B cell (primary cell): Measurements from ENCODE around the gene SLC30A2. TPM values are rescaled to one million over a fixed set of nuclear protein-coding genes. Genes with fewer than 3 reads are reported as not detected.

ENCODE experiments used
- ATAC-seq: fragments of 200-7000 bp; cut with Tn5 transposase; one replicate; pipeline ENCODE4 v1.10.0; 2021; ENCODE audit warnings: low read depth, mild to moderate bottlenecking, moderate number of reproducible peaks, moderate library complexity
- CTCF ChIA-PET: fragments of 350-600 bp; sonication (Branson Sonifier 250); formaldehyde crosslinking; loops from one replicate; lab custom pipeline; 2021; ENCODE audit warnings: antibody characterized with exemption, inconsistent platforms; lab: Charles Lee
- POLR2A ChIA-PET: fragments of 350-600 bp; sonication (Branson Sonifier 250); formaldehyde crosslinking; loops from one replicate; lab custom pipeline; 2021; ENCODE audit warnings: antibody characterized with exemption; lab: Charles Lee
- DNase-seq: peaks from one replicate; pipeline ENCODE4 v3.0.0; 2013
- H2AFZ ChIP-seq: 2 replicates; pipeline ENCODE4 v1.6.1; 2012; ENCODE audit warnings: mild to moderate bottlenecking, low read depth, low read length; ENCODE audit not compliant: insufficient read depth, poor library complexity, severe bottlenecking
- H3K27ac ChIP-seq, 2 donors: 1 replicate in 1 of 2; 2 replicates in 1 of 2; pipeline ENCODE4 v1.5.1; 2012 to 2013; ENCODE audit warnings: low read length in 2 of 2, mild to moderate bottlenecking in 2 of 2, moderate library complexity in 1 of 2
- H3K27me3 ChIP-seq, 4 experiments: fragments of 200-600 bp in 1 of 4; sonication (generic) in 1 of 4; replicated peaks in 1 of 4; 1 replicate in 2 of 4; 2 replicates in 2 of 4; pipeline versions ENCODE4 v1.6.1 to v1.7.0; 2013 to 2016; ENCODE audit warnings: low read length in 3 of 4, mild to moderate bottlenecking in 2 of 4, mixed read lengths in 1 of 4, moderate library complexity in 1 of 4; ENCODE audit not compliant: insufficient read depth in 4 of 4, control insufficient read depth in 3 of 4; ENCODE audit errors: control extremely low read depth in 1 of 4
- H3K36me3 ChIP-seq, 2 experiments: replicated peaks in 1 of 2; 1 replicate in 1 of 2; 2 replicates in 1 of 2; pipeline versions ENCODE4 v1.6.1 to v1.7.1; 2013; ENCODE audit warnings: low read length in 1 of 2; ENCODE audit not compliant: insufficient read depth in 2 of 2, control insufficient read depth in 1 of 2; ENCODE audit errors: control extremely low read depth in 1 of 2, extremely low read depth in 1 of 2
- H3K4me1 ChIP-seq, 2 donors: fragments of 200-600 bp in 1 of 2; sonication (generic) in 1 of 2; 1 replicate in 1 of 2; 2 replicates in 1 of 2; pipeline versions ENCODE4 v1.5.1 to v1.6.1; 2013 to 2017; ENCODE audit warnings: low read length in 2 of 2; ENCODE audit not compliant: control insufficient read depth in 2 of 2, insufficient read depth in 2 of 2
- H3K4me2 ChIP-seq: replicated peaks from 2 replicates; pipeline ENCODE3; 2012; ENCODE audit warnings: mild to moderate bottlenecking, low read depth, low read length; ENCODE audit not compliant: poor library complexity, severe bottlenecking
- H3K4me3 ChIP-seq, 5 experiments: fragments of 200-600 bp in 1 of 5; sonication (generic) in 1 of 5; 1 replicate in 3 of 5; 2 replicates in 2 of 5; pipeline versions ENCODE4 v1.5.1 to v1.7.0; 2011 to 2016; ENCODE audit warnings: low read length in 4 of 5, mild to moderate bottlenecking in 4 of 5, low read depth in 2 of 5, control low read depth in 1 of 5, moderate library complexity in 1 of 5; ENCODE audit not compliant: insufficient read depth in 1 of 5; ENCODE audit errors: control extremely low read depth in 1 of 5, extremely low read depth in 1 of 5
- H3K79me2 ChIP-seq: fragments of 200-600 bp; sonication (generic); one replicate; pipeline ENCODE4 v1.6.0; 2016; ENCODE audit warnings: low read length; ENCODE audit not compliant: control insufficient read depth, insufficient read depth
- H3K9ac ChIP-seq: fragments of 200-600 bp; sonication (generic); 2 replicates; pipeline ENCODE4 v1.6.1; 2017; ENCODE audit warnings: mild to moderate bottlenecking, low read length, moderate library complexity
- H3K9me3 ChIP-seq, 3 donors: one replicate each; pipeline versions ENCODE4 v1.6.1 to v1.7.1; 2013; ENCODE audit warnings: low read length in 2 of 3; ENCODE audit not compliant: control insufficient read depth in 2 of 3, insufficient read depth in 1 of 3; ENCODE audit errors: control extremely low read depth in 1 of 3
- H4K20me1 ChIP-seq: 2 replicates; pipeline ENCODE4 v1.6.0; 2012; ENCODE audit warnings: mild to moderate bottlenecking, low read length; ENCODE audit not compliant: insufficient read depth, control insufficient read depth, poor library complexity, severe bottlenecking
- H3K27ac Mint-ChIP-seq: one replicate; pipeline ENCODE4 v1.8.0; 2021; ENCODE audit warnings: mixed read lengths
- H3K27me3 Mint-ChIP-seq: one replicate; pipeline ENCODE4 v1.8.0; 2021; ENCODE audit warnings: mixed read lengths
- H3K4me1 Mint-ChIP-seq: one replicate; pipeline ENCODE4 v1.8.0; 2021; ENCODE audit warnings: mixed read lengths
- H3K4me3 Mint-ChIP-seq: one replicate; pipeline ENCODE4 v1.8.0; 2021; ENCODE audit warnings: mixed read lengths
- H3K9me3 Mint-ChIP-seq: one replicate; pipeline ENCODE4 v1.8.0; 2022; ENCODE audit warnings: mixed read lengths; ENCODE audit not compliant: insufficient read depth
- CTCF ChIP-seq: fragments of 200-600 bp; IDR thresholded peaks from one replicate; pipeline ENCODE4 v1.8.0; 2022; ENCODE audit warnings: antibody characterized with exemption, mild to moderate bottlenecking
- EZH2 ChIP-seq: IDR thresholded peaks from 2 replicates; pipeline ENCODE4 v1.6.1; 2012; ENCODE audit warnings: borderline replicate concordance, low read depth, mild to moderate bottlenecking, moderate library complexity, low read length; ENCODE audit not compliant: insufficient read depth, poor library complexity, severe bottlenecking
- WGBS: methylation state at CpG from one replicate; pipeline ENCODE4 v1.1.5; 2013; ENCODE audit warnings: missing lambda C conversion rate; ENCODE audit not compliant: insufficient coverage; 5-methylcytosine and 5-hydroxymethylcytosine counted together
- intact Hi-C: fragments of 100-400 bp; cut with micrococcal nuclease; formaldehyde crosslinking; loops from one replicate; pipeline ENCODE4 v1.10.0; 2022
- polyA plus RNA-seq: library from polyadenylated mRNA; depleted of rRNA; stranded (reverse); fragments of >200 nt; gene quantifications from 2 replicates; pipeline ENCODE4 v1.2.3, GENCODE V29; 2012
- total RNA-seq, 2 donors: library from RNA; stranded (reverse); fragments of 120-200 nt in 1 of 2; gene quantifications; 1 replicate in 1 of 2; 2 replicates in 1 of 2; pipeline versions ENCODE4 v1.2.3 to v1.2.4, GENCODE V29; 2013 to 2022

SLC30A2 gene
- total and polyA plus RNA-seq, 2 donors (not counting 1 experiment from before 2014, with no cell fraction given): not detected

GRCh38 chr1:26010825-26011224 is 35.1 kb downstream of the SLC30A2 start:
- H3K27ac Mint-ChIP-seq: no peak overlapping the region
- H3K4me1 ChIP-seq: no peaks in the 10 kb centered on the region
- peaks cover 6% of the 10 kb centered on the region for H3K27me3 Mint-ChIP-seq
- no peak overlapping the region for H3K27ac ChIP-seq
- no peaks in the 10 kb centered on the region for H3K9me3 ChIP-seq
- H3K4me1 Mint-ChIP-seq: no peaks in the 10 kb centered on the region
- H3K36me3 ChIP-seq: no peaks in the 10 kb centered on the region
- ChIA-PET CTCF (interaction anchor here (0.7 to 1.1 kb wide), 3 partner anchors 99 to 116 kb away, joined by 3 read pairs; no protein-coding TSS in a partner anchor), POLR2A (no interaction called here)
- H3K79me2 ChIP-seq: no peaks in the 10 kb centered on the region
- H3K9me3 Mint-ChIP-seq: no peaks in the 10 kb centered on the region
- H2AFZ ChIP-seq: no peak overlapping the region
- ATAC-seq: no peak
- H3K4me3 ChIP-seq: no peak overlapping the region
- no peak overlapping the region for H3K9ac ChIP-seq
- WGBS: 83% methylated on average over 3 of the region's 3 CpGs
- intact Hi-C loops: no loop called here
- H3K4me3 Mint-ChIP-seq: no peak overlapping the region
- TF ChIP-seq EZH2: no peak
- no peak for TF ChIP-seq CTCF
- no peaks in the 10 kb centered on the region for H3K27me3 ChIP-seq
- H4K20me1 ChIP-seq: no peaks in the 10 kb centered on the region
- no peak for DNase-seq
- no peak overlapping the region for H3K4me2 ChIP-seq

- H3K9me3 Mint-ChIP-seq: no peaks in the 10 kb centered on the region
- H3K27me3 Mint-ChIP-seq: peaks cover 6% of the 10 kb centered on the region
- H3K4me1 ChIP-seq: no peaks in the 10 kb centered on the region
- no peak overlapping the region for H3K9ac ChIP-seq
- no peaks in the 10 kb centered on the region for H3K27me3 ChIP-seq
- no peak overlapping the region for H3K4me3 ChIP-seq
- no peak overlapping the region for H3K4me2 ChIP-seq
- H3K4me1 Mint-ChIP-seq: no peaks in the 10 kb centered on the region
- H3K27ac ChIP-seq: no peak overlapping the region
- no peaks in the 10 kb centered on the region for H3K36me3 ChIP-seq
- ChIA-PET POLR2A (interaction anchor here (0.7 kb wide), 1 partner anchor 584 kb away, joined by 3 read pairs; no protein-coding TSS in a partner anchor), CTCF (no interaction called here)
- H3K27ac Mint-ChIP-seq: no peak overlapping the region
- intact Hi-C loops: no loop called here
- ATAC-seq (no peak), DNase-seq (no peak)
- WGBS: 85% methylated on average over 4 of the region's 6 CpGs
- TF ChIP-seq EZH2 (no peak), CTCF (no peak)
- no peaks in the 10 kb centered on the region for H3K79me2 ChIP-seq
- H4K20me1 ChIP-seq: no peaks in the 10 kb centered on the region
- H3K4me3 Mint-ChIP-seq: no peak overlapping the region
- no peaks in the 10 kb centered on the region for H3K9me3 ChIP-seq
- no peak overlapping the region for H2AFZ ChIP-seq
These were observed 36.0 kb downstream of the SLC30A2 start for GRCh38 chr1:26009796-26010447.
